Myocyte (in vitro differentiated cells): ENCODE results near the gene MED10. TPM values are rescaled to one million over a fixed set of nuclear protein-coding genes. Genes with fewer than 3 reads are reported as not detected.
"Not testable (repeated sequence)": the region's sequence is repeated elsewhere in the genome, so short reads cannot be mapped to it uniquely, and the experiment has no call there.

Experiments used
- DNase-seq: peaks from one replicate; pipeline ENCODE4 v3.0.0-alpha.2; 2012; ENCODE audit warnings: low read depth
- total RNA-seq: library from RNA; depleted of rRNA; stranded (reverse); fragments of >200 nt; gene quantifications from 2 replicates; pipeline ENCODE4 v1.2.3, GENCODE V29; 2014

MED10 gene
- total RNA-seq, 1 donor from 2014 or later: 15.9 TPM

DNA sequence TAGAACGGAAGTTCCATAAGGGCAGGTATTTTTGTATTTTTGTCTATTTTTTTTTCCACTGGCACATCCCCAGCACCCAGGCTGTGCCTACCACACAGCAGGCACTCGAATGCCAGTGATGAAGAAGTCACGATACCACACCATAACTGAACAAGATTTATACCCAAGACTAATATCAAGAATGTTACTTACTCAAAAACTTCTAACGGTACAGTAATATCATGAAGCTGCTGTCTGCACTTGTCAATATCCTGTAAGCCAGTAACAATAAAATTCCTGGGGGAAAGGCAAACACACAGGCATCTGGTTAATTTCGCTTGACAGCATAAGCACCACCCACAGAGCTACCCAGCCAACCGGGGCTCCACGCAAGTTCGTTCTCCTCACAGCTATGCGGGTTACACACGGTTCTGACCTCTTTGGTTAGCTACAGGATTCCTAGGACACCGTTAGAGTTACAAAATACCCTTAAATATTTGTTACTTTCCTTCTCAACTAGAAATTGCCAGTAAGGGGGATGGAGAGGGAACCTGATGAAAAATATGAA lies 1.3 kb downstream of the MED10 start:
- peak; percentile 59 for DNase-seq

DNA sequence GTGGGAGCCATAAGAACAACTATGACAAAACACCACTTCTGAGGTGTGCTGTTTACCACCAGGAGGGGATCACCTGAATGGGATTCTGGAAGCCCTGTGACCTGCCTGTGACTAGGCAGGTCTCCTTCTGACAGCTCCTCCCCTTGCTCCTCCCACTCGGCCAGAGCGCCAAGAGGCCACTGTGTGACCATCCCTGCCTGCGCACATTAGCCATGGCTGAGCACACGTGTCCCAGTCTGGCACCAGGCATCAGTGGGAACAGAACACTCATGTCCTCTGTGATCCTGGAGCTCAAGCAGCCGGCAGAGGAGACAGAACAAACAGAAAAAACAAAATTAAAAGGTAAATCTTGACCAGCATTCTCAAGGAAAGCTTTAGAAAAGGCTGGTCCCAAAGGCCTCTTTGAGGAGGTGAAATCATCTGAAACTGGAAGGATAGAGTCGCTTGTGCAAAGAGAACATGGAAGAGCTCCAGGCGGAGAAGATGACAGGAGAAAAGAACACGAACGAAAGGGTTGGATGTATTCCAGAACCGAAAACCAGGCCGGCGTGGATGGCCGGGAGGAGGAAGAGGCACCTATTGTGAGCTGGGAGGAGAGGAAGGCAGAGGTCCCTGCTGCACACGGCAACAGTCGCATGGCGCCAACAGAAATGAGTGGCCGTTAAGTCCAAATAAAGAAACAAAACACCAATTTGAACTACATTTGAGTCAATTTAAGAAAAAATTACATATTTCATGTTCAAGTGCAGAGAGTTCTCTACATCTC lies 5.1 kb downstream of the MED10 start:
- no peak for DNase-seq

DNA sequence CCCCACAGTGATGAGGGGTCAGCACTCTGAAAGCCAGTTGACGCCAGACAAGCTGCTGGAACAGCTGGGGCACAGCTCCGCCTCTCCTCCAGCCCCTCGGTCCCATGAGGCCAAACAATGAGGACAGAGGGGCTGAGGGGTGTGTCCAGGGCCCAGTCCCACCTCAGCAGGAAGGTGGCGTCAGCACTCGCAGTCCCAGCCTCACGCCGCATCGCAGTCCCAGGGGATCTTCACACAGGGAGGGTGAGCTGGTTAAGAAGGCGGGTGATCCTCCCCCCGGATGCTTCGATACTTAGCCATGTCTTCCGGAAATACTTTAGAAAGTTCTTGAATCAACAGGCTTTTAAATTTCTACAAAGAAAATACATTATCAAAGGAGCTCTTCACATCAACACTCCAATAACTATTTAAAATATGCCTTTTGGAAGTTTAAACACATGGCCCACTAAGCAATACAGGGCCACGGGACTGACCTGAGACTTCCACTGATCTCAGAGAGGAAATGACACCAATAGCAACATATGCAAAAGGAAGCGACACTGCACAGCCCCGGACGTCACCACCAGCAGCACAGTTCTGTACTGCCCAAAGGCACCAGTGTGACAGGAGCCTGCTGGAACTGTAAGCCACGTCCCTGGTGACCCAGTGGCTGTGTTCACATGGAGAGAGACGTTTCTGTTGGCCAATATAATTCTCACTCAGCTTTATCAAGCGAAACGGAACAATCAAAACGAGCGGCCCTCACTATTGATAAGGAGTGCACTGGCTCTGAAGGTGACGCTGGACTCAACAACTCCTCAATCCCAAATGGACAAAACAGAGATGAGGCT lies 5.9 kb downstream of the MED10 start:
- DNase-seq: no peak

DNA sequence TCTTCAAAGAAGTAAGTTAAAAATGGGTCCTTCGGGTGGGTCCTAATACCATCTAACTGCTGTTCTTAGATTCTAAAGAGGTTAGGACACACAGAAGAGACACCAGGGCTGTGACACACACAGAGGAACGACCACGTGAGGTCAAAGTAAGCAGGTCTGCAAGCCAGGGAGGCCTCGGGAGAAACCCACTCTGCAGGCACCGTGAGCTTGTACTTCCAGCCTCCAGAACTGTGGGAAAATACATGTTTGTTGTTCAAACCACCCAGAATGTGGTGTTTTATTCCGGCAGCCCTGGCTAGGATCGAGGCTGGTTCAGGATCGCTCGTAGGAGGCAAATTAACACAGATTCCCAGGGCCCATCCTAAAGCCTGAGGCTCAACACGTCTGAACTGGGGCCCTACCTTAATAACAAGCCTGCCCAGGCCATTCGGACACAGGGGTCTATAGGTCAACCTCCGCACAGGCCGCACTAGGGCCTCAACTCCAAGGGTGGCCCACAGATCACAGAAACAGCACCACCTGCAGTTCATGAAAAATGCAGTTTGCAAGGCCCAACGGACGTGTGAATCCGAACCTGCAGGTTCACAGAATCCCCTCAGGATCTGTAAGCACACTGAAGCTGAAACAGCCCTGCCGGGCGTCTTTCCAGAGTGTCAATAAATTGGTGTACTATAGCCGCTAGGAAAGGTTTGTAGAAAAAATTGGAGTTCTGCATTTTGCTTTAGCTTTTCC lies 7.1 kb downstream of the MED10 start:
- DNase-seq: no peak

DNA sequence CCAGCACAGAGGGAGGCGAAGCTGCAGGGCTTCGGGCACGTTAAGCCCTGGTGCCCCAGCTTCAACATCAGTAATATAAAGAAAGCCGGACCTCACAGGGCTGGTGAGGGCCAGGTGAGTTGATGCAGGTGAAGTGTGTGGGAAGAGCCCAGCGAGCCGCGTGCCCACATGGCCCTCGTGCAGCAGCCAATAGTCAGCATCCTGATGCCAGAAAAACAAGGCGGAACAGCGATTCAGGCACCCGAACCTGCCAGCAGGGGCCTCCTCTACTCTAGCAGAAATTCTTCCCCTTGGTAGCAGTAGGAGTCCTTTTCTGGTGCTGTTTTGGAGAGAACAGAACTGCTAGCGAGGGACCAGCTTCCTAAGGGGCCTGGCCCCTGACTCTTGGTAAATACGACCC lies 7.8 kb downstream of the MED10 start:
- no peak for DNase-seq

DNA sequence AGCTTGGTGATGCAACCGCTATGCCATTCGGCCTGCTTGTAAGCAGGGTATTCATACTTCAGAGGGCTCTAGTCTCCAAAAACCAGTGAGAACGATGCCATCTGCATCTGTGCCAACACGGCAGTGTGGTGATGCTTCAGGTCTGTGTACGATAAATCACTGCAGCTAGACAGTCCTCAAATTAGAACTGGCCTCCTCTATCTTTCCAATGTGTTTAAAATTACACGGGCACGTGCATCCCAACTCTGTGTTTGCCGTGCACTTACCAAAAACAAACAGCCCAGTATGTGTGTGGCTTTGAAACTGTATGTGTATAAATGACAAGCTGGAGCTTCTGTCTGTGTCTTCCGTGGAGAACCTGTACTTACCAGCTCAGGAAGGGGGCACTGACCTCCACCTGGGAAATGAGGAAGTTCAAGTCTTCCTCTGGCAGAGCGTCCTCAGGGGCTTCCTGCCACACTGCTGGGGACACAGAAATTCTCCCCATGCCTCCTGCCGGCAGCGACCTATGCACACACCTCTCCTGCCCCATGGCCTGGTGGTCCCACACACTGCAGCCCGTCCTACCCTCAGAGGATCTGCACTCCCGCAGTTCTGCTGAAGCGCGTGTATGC lies 12.3 kb downstream of the MED10 start:
- DNase-seq: no peak

DNA sequence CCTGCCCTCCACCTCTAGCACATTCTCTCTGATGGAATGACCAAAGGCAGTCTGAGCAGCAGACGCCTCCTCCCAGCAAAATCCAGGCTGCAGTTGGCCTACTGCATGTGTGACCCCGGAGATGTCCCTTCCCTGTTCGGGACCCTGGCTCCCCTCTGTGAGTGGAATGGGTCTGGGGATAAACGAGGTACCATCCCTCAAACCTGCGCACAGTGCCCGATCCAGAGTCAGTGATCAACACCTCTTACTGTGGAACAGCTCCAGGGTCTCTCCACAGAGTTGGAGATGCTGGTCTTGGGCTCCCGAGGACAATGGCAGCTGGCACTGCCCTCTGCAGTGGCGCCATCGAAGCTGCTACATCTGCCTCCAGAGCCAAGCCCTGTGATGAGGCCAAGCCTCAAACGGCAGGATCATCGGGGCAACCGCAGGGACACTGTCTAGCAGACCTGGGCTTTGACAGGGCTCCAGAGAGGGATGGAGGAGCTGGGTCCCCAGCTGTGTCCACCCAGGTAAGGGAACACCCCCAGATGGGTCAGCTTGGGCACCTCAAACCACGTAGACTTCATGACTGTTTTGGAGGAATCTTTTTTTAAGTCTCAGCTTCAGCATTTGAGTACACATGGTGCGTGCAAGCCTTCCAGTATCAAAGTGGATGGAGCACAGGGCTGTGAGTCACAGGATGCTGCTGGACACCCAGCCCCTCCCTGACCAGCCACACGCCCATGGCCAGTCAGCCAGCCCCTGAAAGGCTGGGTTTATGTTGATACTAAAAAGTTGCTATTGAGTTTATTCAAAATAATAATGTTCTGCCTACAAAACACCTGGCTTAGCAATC lies 13.0 kb downstream of the MED10 start:
- peak; percentile 13 for DNase-seq

DNA sequence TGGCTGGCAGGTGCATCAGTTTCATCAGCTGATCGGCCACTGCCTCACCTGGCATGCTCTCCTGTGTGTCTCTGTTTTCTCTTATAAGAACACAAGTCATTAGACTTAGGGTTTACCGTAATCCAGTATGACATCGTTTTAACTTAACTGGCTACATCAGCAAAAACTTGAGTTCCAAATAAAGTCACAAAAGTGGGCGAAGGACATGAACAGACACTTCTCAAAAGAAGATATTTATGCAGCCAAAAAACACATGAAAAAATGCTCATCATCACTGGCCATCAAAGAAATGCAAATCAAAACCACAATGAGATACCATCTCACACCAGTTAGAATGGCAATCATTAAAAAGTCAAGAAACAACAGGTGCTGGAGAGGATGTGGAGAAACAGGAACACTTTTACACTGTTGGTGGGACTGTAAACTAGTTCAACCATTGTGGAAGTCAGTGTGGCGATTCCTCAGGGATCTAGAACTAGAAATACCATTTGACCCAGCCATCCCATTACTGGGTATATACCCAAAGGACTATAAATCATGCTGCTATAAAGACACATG lies 14.8 kb downstream of the MED10 start:
- not testable (repeated sequence) for DNase-seq

DNA sequence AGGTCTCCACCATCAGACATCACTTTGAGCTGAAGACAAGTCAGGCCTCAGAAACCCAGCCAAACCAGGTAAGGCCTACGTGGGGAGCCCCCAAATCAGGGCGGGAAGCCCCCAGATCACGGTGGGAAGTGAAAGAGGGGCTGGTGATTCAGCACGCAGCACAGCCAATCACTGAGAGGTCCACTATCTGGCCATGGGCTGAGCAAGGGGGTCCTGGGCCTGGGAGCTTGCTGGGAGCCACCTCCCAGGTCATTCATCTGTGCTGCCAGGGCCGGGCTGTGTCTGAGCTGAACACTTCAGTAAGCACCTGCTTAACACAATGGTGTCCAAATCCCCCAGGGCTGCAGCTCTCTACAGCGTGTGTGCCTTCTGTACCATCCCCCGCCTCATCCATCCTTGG lies 15.5 kb downstream of the MED10 start:
- no peak for DNase-seq

DNA sequence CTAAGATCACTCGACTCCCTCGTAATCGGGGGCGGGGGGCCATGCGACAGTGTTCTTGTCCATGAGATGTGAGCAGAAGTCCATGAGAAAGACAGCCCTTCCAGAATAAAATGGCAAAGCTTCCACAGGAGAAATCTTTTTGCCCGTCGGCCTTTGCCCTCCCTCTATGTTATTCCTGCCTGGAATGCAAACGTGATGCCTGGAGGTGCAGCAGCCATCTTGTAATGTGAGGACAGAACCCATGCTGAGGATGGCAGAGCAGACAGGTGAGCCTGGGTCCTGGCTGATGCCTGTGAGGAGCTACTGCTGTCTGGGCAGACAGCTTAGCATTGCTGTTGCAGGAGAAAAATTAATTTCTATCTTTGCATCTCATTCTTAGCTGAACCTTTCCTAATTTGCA lies 17.2 kb downstream of the MED10 start:
- no peak for DNase-seq

DNA sequence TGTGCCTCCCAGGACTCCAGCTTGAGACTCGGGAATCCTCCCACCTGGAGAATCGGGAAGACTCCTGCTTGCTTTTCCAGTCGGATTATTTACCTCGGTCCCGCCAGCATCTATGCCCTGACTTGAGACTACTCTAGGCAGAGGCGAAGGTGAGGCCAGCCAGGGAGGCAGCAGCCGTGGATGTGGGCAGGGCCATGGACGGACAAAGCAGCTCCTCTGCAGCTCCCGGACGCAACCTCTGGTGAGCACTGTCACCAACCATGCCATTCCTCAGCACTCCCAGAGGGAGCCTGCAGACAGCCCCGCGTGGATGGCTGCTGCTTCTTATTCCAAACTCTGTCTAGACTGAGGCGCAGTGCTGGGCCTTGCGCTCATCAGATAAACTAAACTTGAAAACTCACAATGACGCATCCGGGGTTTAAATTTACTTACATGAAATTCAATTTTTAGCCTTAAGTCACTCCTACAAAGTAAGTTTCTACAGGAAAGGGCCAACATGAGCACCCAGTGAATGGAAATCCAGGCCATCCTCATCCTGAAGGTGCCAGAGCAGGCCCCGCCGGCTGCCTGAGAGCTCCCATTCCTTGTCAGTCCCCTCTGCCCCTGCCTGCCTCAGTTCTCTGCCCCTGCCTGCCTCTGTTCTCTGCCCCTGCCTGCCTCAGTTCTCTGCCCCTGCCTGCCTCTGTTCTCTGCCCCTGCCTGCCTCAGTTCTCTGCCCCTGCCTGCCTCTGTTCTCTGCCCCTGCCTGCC lies 17.8 kb downstream of the MED10 start:
- DNase-seq: no peak

DNA sequence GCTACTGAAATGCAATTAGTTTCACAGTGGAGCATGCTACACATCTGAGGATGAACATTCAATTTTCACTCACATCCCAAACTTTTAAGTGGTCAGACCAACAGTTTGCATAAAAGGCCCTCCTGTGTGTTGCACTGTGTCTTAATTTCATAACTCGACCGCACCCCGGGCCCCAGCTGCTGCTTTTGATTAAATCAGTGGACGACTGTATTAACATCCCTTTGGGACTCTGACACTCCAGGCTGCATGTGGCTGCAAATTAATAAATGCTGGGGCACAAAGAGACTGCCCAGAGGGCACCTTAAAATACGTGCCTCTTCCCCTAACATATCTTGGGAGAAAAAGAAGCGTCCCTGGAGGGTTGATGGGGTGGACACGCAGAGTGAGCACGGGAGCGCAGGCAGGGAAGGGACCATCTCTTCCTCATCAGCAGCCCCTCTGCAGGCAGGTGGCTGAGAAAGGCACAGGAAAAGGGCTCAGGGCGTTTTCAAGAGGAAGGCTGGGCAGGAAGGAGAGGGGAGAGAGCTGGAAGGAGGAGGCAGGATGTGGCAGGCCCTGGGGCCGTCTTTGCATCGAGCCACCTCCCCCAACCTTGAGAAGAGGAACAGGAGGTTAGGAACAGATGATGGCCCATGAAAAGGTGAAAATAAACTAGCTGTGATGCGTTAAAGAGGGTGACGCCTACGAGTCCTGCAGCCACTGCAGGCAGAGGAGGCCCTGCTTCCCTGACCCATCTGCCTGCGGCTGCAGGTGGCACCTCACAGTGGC lies 18.6 kb downstream of the MED10 start:
- DNase-seq: no peak

DNA sequence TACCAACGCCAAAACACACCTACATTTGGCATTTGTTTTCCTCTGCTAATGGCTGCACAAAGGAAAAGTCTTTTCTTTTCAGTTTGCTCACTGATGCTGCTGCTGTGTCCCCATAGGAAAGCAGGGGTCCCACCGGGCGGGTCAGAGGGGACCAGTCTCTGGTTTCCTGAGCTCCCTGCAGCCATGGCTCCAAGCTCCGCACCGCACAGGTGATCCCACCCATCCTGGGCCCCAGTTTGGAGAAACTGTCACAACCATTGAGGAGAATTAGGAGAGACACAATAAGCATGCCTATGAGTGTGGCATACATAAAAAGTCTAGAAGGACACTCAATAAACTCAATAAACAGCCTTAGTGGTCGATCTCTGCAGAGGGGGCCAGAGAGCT lies 19.9 kb downstream of the MED10 start:
- no peak for DNase-seq

DNA sequence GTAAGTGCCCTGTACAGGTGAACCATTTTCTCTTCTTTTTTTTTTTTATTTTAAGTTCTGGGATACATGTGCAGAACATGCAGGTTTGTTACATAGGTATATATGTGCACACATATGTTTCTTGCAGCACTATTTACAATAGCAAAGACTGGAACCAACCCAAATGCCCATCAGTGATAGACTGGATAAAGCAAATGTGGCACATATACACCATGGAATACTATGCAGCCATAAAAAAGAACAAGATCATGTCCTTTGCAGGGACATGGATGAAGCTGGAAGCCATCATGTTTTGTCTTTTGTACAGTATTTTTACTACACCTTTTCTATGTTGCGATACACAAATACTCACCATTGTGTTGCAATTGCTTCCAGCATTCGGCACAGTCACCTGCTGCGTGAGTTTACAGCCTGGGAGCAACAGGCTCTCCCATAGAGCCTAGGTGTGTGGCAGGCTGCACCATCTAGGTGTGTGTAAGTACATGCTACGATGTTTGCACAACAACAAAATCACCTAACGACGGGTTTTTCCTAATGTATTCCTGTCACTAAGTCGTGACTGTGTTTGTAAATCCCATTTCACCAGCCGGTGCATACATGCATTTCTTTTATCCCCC lies 20.4 kb downstream of the MED10 start:
- DNase-seq: not testable (repeated sequence)

DNA sequence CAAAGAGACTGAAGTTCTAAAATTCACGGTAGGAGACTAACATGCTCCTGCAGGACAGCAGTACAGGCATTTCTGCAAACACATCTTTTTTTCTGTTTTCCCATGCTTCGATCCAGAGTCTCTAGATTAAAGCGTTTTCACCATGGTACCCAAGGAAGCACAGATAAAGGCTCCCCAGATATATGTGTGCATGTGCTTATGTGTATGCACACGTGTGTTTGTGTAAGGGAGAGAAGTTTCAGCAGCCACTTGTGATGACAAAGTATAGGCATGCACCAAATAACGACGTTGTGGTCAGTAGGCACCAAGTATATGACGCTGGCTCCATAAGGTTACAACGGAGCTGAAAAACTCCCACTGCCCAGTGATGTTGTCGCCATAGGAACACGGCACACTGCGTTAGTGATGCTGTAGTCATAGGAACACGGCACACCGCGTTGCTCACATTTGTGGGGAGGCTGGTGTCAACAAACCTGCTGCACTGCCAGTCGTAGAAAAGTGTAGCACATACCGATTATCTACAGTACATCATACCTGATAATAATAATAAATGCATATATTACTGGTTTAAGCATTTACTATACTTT lies 21.7 kb downstream of the MED10 start:
- no peak for DNase-seq

DNA sequence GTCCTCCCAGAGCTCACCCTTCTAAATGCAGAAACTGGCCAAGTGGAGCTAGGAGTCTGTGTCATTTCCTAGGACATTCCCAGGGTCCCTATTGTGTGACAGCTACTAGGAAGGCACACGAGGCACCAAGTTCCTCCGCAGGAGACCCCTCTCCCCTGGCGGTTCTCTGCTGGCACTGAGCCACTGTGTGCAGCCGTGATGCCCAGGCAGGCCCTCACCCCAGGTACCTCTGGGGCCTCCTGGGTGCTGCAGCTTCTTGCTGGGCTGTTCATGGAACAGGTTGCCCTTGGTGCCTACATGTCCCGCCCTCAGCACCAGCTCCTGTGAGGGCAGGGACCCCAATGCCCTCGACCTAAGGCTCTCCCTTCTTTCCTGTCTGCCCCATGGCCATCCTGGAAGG lies 23.1 kb downstream of the MED10 start:
- DNase-seq: no peak

DNA sequence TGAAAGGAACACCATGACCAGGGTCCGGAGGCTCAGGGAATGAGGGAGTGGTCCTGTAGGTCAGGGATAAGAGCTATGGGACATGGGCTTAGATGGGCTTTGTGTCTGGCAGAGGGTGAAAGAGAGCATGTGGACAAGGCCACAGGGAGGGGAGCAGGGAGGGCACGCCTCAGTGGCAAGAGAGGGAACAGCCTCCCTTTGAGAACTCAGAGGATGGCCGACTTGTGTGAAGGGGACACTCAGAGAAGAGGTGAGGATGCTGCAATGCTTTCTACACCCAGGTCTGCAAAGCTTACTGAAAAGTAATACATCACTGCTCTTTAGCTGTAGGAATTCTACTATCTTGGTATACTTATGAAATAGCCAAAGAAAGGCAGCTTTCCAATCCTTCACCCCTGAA lies 23.5 kb downstream of the MED10 start:
- no peak for DNase-seq
